Pancreas (tissue), 10 donors: ENCODE data around the gene UBASH3A. TPM values are rescaled to one million over a fixed set of nuclear protein-coding genes. Genes with fewer than 3 reads are reported as not detected.

Experiments used
- ATAC-seq, 4 donors: fragments of 200-7000 bp; cut with Tn5 transposase; one replicate each; pipeline versions ENCODE4 v1.8.0 to v1.9.1; 2020; ENCODE audit warnings: mild to moderate bottlenecking in 4 of 4, moderate library complexity in 4 of 4
- DNase-seq, 6 donors: peaks; one replicate each; pipeline ENCODE4 v3.0.0-alpha.2; 2020
- FAIRE-seq: peaks from 2 replicates; lab custom pipeline; 2012; peaks lifted over from hg19 to GRCh38; lab: Jason Lieb, UNC
- H3K27ac ChIP-seq, 4 donors: fragments of 200-600 bp; sonication (generic); 1 replicate in 3 of 4; 2 replicates in 1 of 4; pipeline versions ENCODE4 v1.5.0 to v1.8.0; 2020
- H3K27me3 ChIP-seq, 4 donors: fragments of 200-600 bp; one replicate each; pipeline ENCODE4 v1.8.0; 2021
- H3K36me3 ChIP-seq, 3 donors: fragments of 200-600 bp; sonication (generic) in 1 of 3; one replicate each; pipeline versions ENCODE4 v1.5.0 to v1.8.0; 2020 to 2021
- H3K4me1 ChIP-seq, 3 donors: fragments of 200-600 bp; one replicate each; pipeline ENCODE4 v1.8.0; 2021
- H3K4me3 ChIP-seq, 4 donors: fragments of 200-600 bp; sonication (generic) in 2 of 4; one replicate each; pipeline versions ENCODE4 v1.5.0 to v1.8.0; 2020 to 2021
- H3K9me3 ChIP-seq, 4 donors: fragments of 200-600 bp; one replicate each; pipeline ENCODE4 v1.8.0; 2021
- WGBS, 2 donors: extraction: QIAGEN DNeasy Blood & Tissue Kit; methylation state at CpG; one replicate each; pipeline ENCODE4 v1.1.7; 2013; 5-methylcytosine and 5-hydroxymethylcytosine counted together
- intact Hi-C, 3 donors: fragments of 100-400 bp; cut with DNase I; formaldehyde crosslinking; loops; one replicate each; pipeline versions ENCODE4 v1.11.1 to v1.14.2; 2022
- polyA plus RNA-seq, 2 donors: library from polyadenylated mRNA; stranded (reverse); fragments of 200-250 nt; gene quantifications; one replicate each; pipeline ENCODE4 v1.2.3, GENCODE V29; 2013
- total RNA-seq, 6 donors: library from RNA; stranded (reverse); fragmentation: NEBNext Ultra II Directional in 4 of 6; extraction: Animal tissue kit (Norgen Biotek cat#: 25700) in 4 of 6; gene quantifications; one replicate each; pipeline versions ENCODE4 v1.2.1 to v1.2.4, GENCODE V29; 2021 to 2023
- TF ChIP-seq, protein P1 (sequence below), 4 donors: fragments of 200-600 bp; sonication (generic) in 3 of 4; IDR thresholded peaks; one replicate each; pipeline versions ENCODE4 v1.5.0 to v1.8.0; 2021; ENCODE audit warnings: antibody characterized with exemption in 4 of 4
- donor health status: healthy with polysubstance abuse.
- donor health status: DM: no; HTN: no; CAD: no; lungs with moderate emphysema.
- donor health status: DM: no; HTN: no; CAD: no.
- donor health status: control.
- donor health status: control.
- donor health status: Bipolar disorder and iron deficiency.
- donor health status: DM: yes; HTN: yes; CAD: no.
- donor health status: DM: no; HTN: no; CAD: no.
- donor health status: DM: no; HTN: no; CAD: no.
- donor health status: DM: yes; HTN: yes; CAD: no.

Gene UBASH3A
- total and polyA plus RNA-seq, 8 donors, result 0.15 to 0.40 (median 0.32) TPM; not detected in 1

- no peaks in the 10 kb centered on the region for H3K27me3 ChIP-seq
- no peak overlapping the region for H3K27ac ChIP-seq
- intact Hi-C loops, result no loop called here
- DNase-seq (no peak), ATAC-seq (no peak), FAIRE-seq (no peak)
- no peaks in the 10 kb centered on the region for H3K9me3 ChIP-seq
- 84 to 89% methylated on average over 4 of the region's 4 CpGs for WGBS, 2 donors
- H3K4me1 ChIP-seq, result no peaks in the 10 kb centered on the region
- H3K36me3 ChIP-seq, result no peaks in the 10 kb centered on the region
- TF ChIP-seq, protein P1, sequence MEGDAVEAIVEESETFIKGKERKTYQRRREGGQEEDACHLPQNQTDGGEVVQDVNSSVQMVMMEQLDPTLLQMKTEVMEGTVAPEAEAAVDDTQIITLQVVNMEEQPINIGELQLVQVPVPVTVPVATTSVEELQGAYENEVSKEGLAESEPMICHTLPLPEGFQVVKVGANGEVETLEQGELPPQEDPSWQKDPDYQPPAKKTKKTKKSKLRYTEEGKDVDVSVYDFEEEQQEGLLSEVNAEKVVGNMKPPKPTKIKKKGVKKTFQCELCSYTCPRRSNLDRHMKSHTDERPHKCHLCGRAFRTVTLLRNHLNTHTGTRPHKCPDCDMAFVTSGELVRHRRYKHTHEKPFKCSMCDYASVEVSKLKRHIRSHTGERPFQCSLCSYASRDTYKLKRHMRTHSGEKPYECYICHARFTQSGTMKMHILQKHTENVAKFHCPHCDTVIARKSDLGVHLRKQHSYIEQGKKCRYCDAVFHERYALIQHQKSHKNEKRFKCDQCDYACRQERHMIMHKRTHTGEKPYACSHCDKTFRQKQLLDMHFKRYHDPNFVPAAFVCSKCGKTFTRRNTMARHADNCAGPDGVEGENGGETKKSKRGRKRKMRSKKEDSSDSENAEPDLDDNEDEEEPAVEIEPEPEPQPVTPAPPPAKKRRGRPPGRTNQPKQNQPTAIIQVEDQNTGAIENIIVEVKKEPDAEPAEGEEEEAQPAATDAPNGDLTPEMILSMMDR (IDR thresholded peaks at IDR 0.05), result no peak
- no peak overlapping the region for H3K4me3 ChIP-seq
These were observed 9.8 kb downstream of the UBASH3A start for GRCh38 chr21:42413500-42413899.

GRCh38 chr21:42414066-42414465 is 10.4 kb downstream of the UBASH3A start:
- Histone ChIP-seq H3K4me3 (no peak overlapping the region), H3K27me3 (no peaks in the 10 kb centered on the region), H3K27ac (no peak overlapping the region), H3K4me1 (no peaks in the 10 kb centered on the region), H3K36me3 (no peaks in the 10 kb centered on the region), H3K9me3 (no peaks in the 10 kb centered on the region)
- TF ChIP-seq, protein P1 (IDR thresholded peaks at IDR 0.05), result no peak
- WGBS, 2 donors, result 87 to 96% methylated on average over 8 of the region's 8 CpGs
- DNase-seq (no peak), ATAC-seq (no peak), FAIRE-seq (no peak)
- intact Hi-C loops, result no loop called here

DNA sequence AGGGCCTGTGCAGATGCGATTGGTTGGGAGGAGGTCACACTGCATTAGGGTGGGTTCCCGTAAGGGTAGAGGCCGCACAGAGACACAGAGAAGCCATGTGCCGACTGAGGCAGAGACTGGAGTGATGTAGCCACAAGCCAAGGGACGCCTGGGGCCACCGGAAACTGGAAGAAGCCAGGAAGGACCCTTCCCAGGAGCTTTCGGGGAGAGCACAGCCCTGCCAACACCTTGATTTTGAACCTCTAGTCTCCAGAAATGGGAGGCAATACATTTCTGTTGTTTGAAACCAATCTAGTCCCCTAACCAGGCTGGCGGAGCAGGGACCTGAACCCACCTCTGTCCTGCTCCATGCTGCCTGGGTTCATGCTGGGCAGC is 10.8 kb downstream of the UBASH3A start:
- H3K9me3 ChIP-seq, result no peaks in the 10 kb centered on the region
- no peaks in the 10 kb centered on the region for H3K4me1 ChIP-seq
- no peak for DNase-seq
- H3K27me3 ChIP-seq, result no peaks in the 10 kb centered on the region
- ATAC-seq, result no peak
- WGBS, 2 donors, result 86 to 95% methylated on average over 8 of the region's 8 CpGs
- H3K4me3 ChIP-seq, result no peak overlapping the region
- H3K36me3 ChIP-seq, result no peaks in the 10 kb centered on the region
- intact Hi-C loops, result no loop called here
- FAIRE-seq, result no peak
- TF ChIP-seq, protein P1 (IDR thresholded peaks at IDR 0.05), result no peak
- H3K27ac ChIP-seq, result no peak overlapping the region

GRCh38 chr21:42414928-42415769 is 11.4 kb downstream of the UBASH3A start:
- Histone ChIP-seq H3K27me3 (no peaks in the 10 kb centered on the region), H3K27ac (no peak overlapping the region), H3K36me3 (no peaks in the 10 kb centered on the region), H3K4me1 (no peaks in the 10 kb centered on the region), H3K9me3 (no peaks in the 10 kb centered on the region), H3K4me3 (no peak overlapping the region)
- no peak for DNase-seq
- 61 to 69% methylated on average over 27 of the region's 27 CpGs for WGBS, 2 donors
- TF ChIP-seq, protein P1 (IDR thresholded peaks at IDR 0.05), result no peak
- FAIRE-seq, result no peak
- intact Hi-C loops, result no loop called here
- peak in 3 of 4 donors; percentile 8 to 68 (median 48) for ATAC-seq

DNA sequence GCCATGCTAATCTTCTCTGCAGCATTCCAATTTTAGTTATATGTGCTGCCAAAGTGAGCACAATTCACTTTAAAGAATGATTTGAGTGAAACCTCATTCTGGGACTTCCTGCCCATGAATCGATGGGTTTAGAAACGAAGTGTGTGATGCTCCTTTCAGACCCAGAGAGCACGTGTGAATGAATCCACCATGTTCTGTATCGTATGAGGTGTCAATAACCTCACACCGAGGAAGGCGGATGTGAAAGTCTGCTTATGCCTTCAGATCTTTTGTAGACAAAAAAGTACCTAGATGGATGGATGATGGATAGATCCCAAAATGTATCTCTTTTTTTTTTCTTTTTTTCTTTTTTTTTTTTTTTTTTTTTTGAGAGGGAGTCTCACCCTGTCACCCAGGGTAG is 13.8 kb downstream of the UBASH3A start:
- no peaks in the 10 kb centered on the region for H3K9me3 ChIP-seq
- no peak for FAIRE-seq
- no peaks in the 10 kb centered on the region for H3K4me1 ChIP-seq
- intact Hi-C loops, result no loop called here
- H3K4me3 ChIP-seq, result no peak overlapping the region
- DNase-seq, result no peak
- 71 to 79% methylated on average over 6 of the region's 6 CpGs for WGBS, 2 donors
- no peaks in the 10 kb centered on the region for H3K27me3 ChIP-seq
- no peak for ATAC-seq
- TF ChIP-seq, protein P1 (IDR thresholded peaks at IDR 0.05), result no peak
- H3K27ac ChIP-seq, result no peak overlapping the region
- H3K36me3 ChIP-seq, result no peaks in the 10 kb centered on the region
